Frontal cortex (tissue), 4 donors: ENCODE measurements around the gene DYNC1I1. TPM values are rescaled to one million over a fixed set of nuclear protein-coding genes. Genes with fewer than 3 reads are reported as not detected.
"Not testable (repeated sequence)": the region's sequence is repeated elsewhere in the genome, so short reads cannot be mapped to it uniquely, and the experiment has no call there.

Source experiments
- DNase-seq, 2 donors: peaks; one replicate each; pipeline ENCODE4 v3.0.0; 2012; ENCODE audit warnings: low spot score in 2 of 2
- FAIRE-seq: peaks from 2 replicates; lab custom pipeline; 2012; peaks lifted over from hg19 to GRCh38; lab: Jason Lieb, UNC
- total RNA-seq: library from RNA; depleted of rRNA; stranded (reverse); fragments of >200 nt; gene quantifications from one replicate; pipeline ENCODE4 v1.2.3, GENCODE V29; 2014
- donor health status: control.
- donor health status: control.
- donor health status: control.

Gene DYNC1I1
- total RNA-seq, 1 donor from 2014 or later, result 157 TPM

GRCh38 chr7:95933618-95934017 lies 161.3 kb downstream of the DYNC1I1 start:
- FAIRE-seq (no peak), DNase-seq (no peak)

GRCh38 chr7:95944867-95945266 lies 172.5 kb downstream of the DYNC1I1 start:
- FAIRE-seq, result peak; percentile 68
- DNase-seq, result not testable (repeated sequence)

GRCh38 chr7:95950698-95951097 lies 178.3 kb downstream of the DYNC1I1 start:
- DNase-seq (no peak), FAIRE-seq (no peak)

GRCh38 chr7:95951531-95951930 lies 179.2 kb downstream of the DYNC1I1 start:
- DNase-seq, result no peak
- no peak for FAIRE-seq

GRCh38 chr7:95951997-95952795 lies 179.8 kb downstream of the DYNC1I1 start:
- DNase-seq, result no peak
- no peak for FAIRE-seq

GRCh38 chr7:95952851-95953250 lies 180.5 kb downstream of the DYNC1I1 start:
- FAIRE-seq (no peak), DNase-seq (no peak)

- DNase-seq, result no peak
- no peak for FAIRE-seq
Observed at GRCh38 chr7:95955748-95956147, 183.4 kb downstream of the DYNC1I1 start.

- FAIRE-seq (no peak), DNase-seq (no peak)
Observed at GRCh38 chr7:95957510-95957909, 185.2 kb downstream of the DYNC1I1 start.

GRCh38 chr7:95960706-95961244 lies 188.4 kb downstream of the DYNC1I1 start:
- DNase-seq, result no peak
- FAIRE-seq, result no peak

- no peak for DNase-seq
- FAIRE-seq, result no peak
Observed at GRCh38 chr7:95963446-95963990, 191.2 kb downstream of the DYNC1I1 start.

- DNase-seq (no peak), FAIRE-seq (no peak)
Observed at GRCh38 chr7:95971716-95972115, 199.4 kb downstream of the DYNC1I1 start.

GRCh38 chr7:95972523-95972922 lies 200.2 kb downstream of the DYNC1I1 start:
- no peak for FAIRE-seq
- no peak for DNase-seq

GRCh38 chr7:95974108-95974507 lies 201.8 kb downstream of the DYNC1I1 start:
- no peak for FAIRE-seq
- no peak for DNase-seq

GRCh38 chr7:95976369-95977060 lies 204.2 kb downstream of the DYNC1I1 start:
- DNase-seq, result no peak
- no peak for FAIRE-seq

GRCh38 chr7:95977994-95978393 lies 205.6 kb downstream of the DYNC1I1 start:
- FAIRE-seq, result no peak
- DNase-seq, result no peak

GRCh38 chr7:95980167-95980566 lies 207.8 kb downstream of the DYNC1I1 start:
- DNase-seq (no peak), FAIRE-seq (no peak)

GRCh38 chr7:95980706-95981105 lies 208.4 kb downstream of the DYNC1I1 start:
- DNase-seq (no peak), FAIRE-seq (no peak)

- DNase-seq (peak in 1 of 2 donors; percentile 3), FAIRE-seq (no peak)
Observed at GRCh38 chr7:95986178-95986764, 213.9 kb downstream of the DYNC1I1 start.

GRCh38 chr7:95989301-95989700 lies 216.9 kb downstream of the DYNC1I1 start:
- DNase-seq (no peak), FAIRE-seq (no peak)

GRCh38 chr7:95993380-95993779 lies 221.0 kb downstream of the DYNC1I1 start:
- DNase-seq, result no peak
- FAIRE-seq, result no peak
